IPS-18c (cell line): ENCODE results near the gene SIT1.
A peak's percentile ranks its signal among the peaks of the same experiment; 100 is the strongest.

ENCODE experiments used
- H3K4me3 ChIP-seq: 2 replicates; pipeline ENCODE4 v1.7.0; 2013; ENCODE audit warnings: low read depth, mild to moderate bottlenecking, low read length, moderate library complexity; ENCODE audit not compliant: insufficient read depth
- H3K9me3 ChIP-seq: one replicate; pipeline ENCODE4 v1.6.1; 2013; ENCODE audit warnings: mild to moderate bottlenecking, low read length, moderate library complexity; ENCODE audit not compliant: control insufficient read depth, insufficient read depth

Gene SIT1

GRCh38 chr9:35685506-35685905 is 34.8 kb upstream of the SIT1 start:
- no peak overlapping the region for H3K4me3 ChIP-seq
- no peaks in the 10 kb centered on the region for H3K9me3 ChIP-seq

GRCh38 chr9:35684921-35685320 is 34.2 kb upstream of the SIT1 start:
- Histone ChIP-seq H3K4me3 (no peak overlapping the region), H3K9me3 (no peaks in the 10 kb centered on the region)

GRCh38 chr9:35683323-35683722 is 32.6 kb upstream of the SIT1 start:
- no peaks in the 10 kb centered on the region for H3K9me3 ChIP-seq
- H3K4me3 ChIP-seq = no peak overlapping the region

- Histone ChIP-seq H3K9me3 (no peaks in the 10 kb centered on the region), H3K4me3 (no peak overlapping the region)
Observed at GRCh38 chr9:35682520-35683315, 32.0 kb upstream of the SIT1 start.

- Histone ChIP-seq H3K9me3 (no peaks in the 10 kb centered on the region), H3K4me3 (no peak overlapping the region)
Observed at GRCh38 chr9:35682051-35682450, 31.3 kb upstream of the SIT1 start.

- H3K4me3 ChIP-seq = no peak overlapping the region
- no peaks in the 10 kb centered on the region for H3K9me3 ChIP-seq
Observed at GRCh38 chr9:35681341-35682002, 30.7 kb upstream of the SIT1 start.

- no peak overlapping the region for H3K4me3 ChIP-seq
- H3K9me3 ChIP-seq = peaks cover 2% of the 10 kb centered on the region
Observed at GRCh38 chr9:35680331-35681105, 29.8 kb upstream of the SIT1 start.

- Histone ChIP-seq H3K4me3 (no peak overlapping the region), H3K9me3 (peaks cover 2% of the 10 kb centered on the region)
Observed at GRCh38 chr9:35679766-35680330, 29.1 kb upstream of the SIT1 start.

GRCh38 chr9:35679091-35679490 is 28.4 kb upstream of the SIT1 start:
- Histone ChIP-seq H3K9me3 (peaks cover 2% of the 10 kb centered on the region), H3K4me3 (no peak overlapping the region)

- Histone ChIP-seq H3K4me3 (peak overlapping the region; percentile 64), H3K9me3 (peaks cover 2% of the 10 kb centered on the region)
Observed at GRCh38 chr9:35675732-35676392, 25.1 kb upstream of the SIT1 start.

- peak overlapping the region; percentile 64 for H3K4me3 ChIP-seq
- H3K9me3 ChIP-seq = peaks cover 2% of the 10 kb centered on the region
Observed at GRCh38 chr9:35675204-35675603, 24.5 kb upstream of the SIT1 start.

GRCh38 chr9:35674025-35674361 is 23.3 kb upstream of the SIT1 start:
- Histone ChIP-seq H3K4me3 (no peak overlapping the region), H3K9me3 (peaks cover 2% of the 10 kb centered on the region)

- H3K9me3 ChIP-seq = peaks cover 2% of the 10 kb centered on the region
- H3K4me3 ChIP-seq = no peak within 1 kb of the TSS
Observed at GRCh38 chr9:35673132-35674024, 22.6 kb upstream of the SIT1 start, which contains the start of gene CA9. Gene CA9, plus strand, starts transcription at chr9:35673928. Its CDS starts 32 bp downstream, at chr9:35673960.

- no peaks in the 10 kb centered on the region for H3K9me3 ChIP-seq
- H3K4me3 ChIP-seq = no peak overlapping the region
Observed at GRCh38 chr9:35669331-35670145, 18.8 kb upstream of the SIT1 start.

GRCh38 chr9:35667939-35668338 is 17.2 kb upstream of the SIT1 start:
- H3K9me3 ChIP-seq = no peaks in the 10 kb centered on the region
- H3K4me3 ChIP-seq = no peak overlapping the region

- Histone ChIP-seq H3K4me3 (no peak overlapping the region), H3K9me3 (no peaks in the 10 kb centered on the region)
Observed at GRCh38 chr9:35666549-35666948, 15.8 kb upstream of the SIT1 start.
